Effector memory CD4-positive, alpha-beta T cell (primary cell): ENCODE results near the gene USP2.
"Not testable (repeated sequence)": the region's sequence is repeated elsewhere in the genome, so short reads cannot be mapped to it uniquely, and the experiment has no call there.

Source experiments
- DNase-seq, 3 donors: peaks; one replicate each; pipeline ENCODE4 v3.0.0-alpha.2; 2020
- H3K27ac ChIP-seq: 2 replicates; pipeline ENCODE4 v1.7.0; 2013; ENCODE audit warnings: mild to moderate bottlenecking, low read length, moderate library complexity; ENCODE audit not compliant: insufficient read depth, poor library complexity, severe bottlenecking
- H3K27me3 ChIP-seq: replicated peaks from 2 replicates; pipeline ENCODE4 v1.7.0; 2013; ENCODE audit warnings: mild to moderate bottlenecking, low read length; ENCODE audit not compliant: insufficient read depth, control insufficient read depth, poor library complexity, severe bottlenecking
- H3K36me3 ChIP-seq: 2 replicates; pipeline ENCODE4 v1.7.0; 2013; ENCODE audit warnings: mild to moderate bottlenecking, low read length, moderate library complexity; ENCODE audit not compliant: control insufficient read depth, insufficient read depth
- H3K4me1 ChIP-seq: 2 replicates; pipeline ENCODE4 v1.7.0; 2013; ENCODE audit warnings: low read length, mild to moderate bottlenecking; ENCODE audit not compliant: control insufficient read depth, insufficient read depth, poor library complexity, severe bottlenecking
- H3K4me3 ChIP-seq: 2 replicates; pipeline ENCODE4 v1.7.0; 2013; ENCODE audit warnings: low read length, low read depth, mild to moderate bottlenecking; ENCODE audit not compliant: insufficient read depth, poor library complexity, severe bottlenecking
- H3K9me3 ChIP-seq: 2 replicates; pipeline ENCODE4 v1.7.0; 2013; ENCODE audit warnings: mild to moderate bottlenecking, low read length, moderate library complexity; ENCODE audit not compliant: control insufficient read depth

Gene USP2

DNA sequence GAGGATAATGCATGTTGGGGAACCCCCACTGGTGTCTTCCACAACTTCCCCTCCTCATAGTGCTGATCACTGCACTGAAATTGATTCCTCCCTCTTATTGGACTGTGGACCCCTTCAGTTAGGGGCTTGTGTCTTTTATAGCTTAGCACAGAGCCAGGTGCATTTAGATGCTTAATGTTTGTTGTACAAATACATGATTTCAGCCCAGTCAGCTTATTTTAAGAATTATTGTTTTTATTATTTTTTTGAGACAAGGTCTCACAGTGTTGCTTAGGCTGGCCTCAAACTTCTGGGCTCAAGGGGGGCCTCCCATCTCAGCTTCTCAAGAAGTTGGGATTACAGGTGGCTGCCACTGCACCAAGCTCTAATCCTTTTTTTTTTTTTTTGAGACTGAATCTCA is 33.2 kb upstream of the USP2 start:
- Histone ChIP-seq H3K27me3 (no peaks in the 10 kb centered on the region), H3K4me3 (no peak overlapping the region), H3K9me3 (no peaks in the 10 kb centered on the region), H3K36me3 (no peaks in the 10 kb centered on the region), H3K27ac (no peak overlapping the region), H3K4me1 (no peaks in the 10 kb centered on the region)
- DNase-seq, result no peak

DNA sequence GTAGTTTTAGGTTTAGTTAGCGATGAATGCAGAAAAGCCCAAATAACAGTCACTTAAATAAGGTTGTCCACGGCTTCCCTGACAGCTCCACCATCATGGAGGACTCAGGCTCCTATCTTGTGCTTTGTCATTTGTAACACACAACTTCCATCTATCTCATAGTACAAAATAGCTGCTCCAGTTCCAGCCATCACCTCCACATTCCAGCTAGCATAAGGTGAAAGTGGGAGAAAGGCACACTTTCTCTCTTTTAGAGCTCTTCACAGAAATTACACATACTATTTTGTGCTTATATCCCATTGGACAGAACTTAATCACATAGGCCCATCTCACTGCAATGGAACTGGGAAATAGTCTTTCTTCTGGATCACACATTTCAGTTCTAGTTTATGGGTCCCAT is 32.8 kb upstream of the USP2 start:
- Histone ChIP-seq H3K27ac (no peak overlapping the region), H3K4me1 (no peaks in the 10 kb centered on the region), H3K36me3 (no peaks in the 10 kb centered on the region)

DNA sequence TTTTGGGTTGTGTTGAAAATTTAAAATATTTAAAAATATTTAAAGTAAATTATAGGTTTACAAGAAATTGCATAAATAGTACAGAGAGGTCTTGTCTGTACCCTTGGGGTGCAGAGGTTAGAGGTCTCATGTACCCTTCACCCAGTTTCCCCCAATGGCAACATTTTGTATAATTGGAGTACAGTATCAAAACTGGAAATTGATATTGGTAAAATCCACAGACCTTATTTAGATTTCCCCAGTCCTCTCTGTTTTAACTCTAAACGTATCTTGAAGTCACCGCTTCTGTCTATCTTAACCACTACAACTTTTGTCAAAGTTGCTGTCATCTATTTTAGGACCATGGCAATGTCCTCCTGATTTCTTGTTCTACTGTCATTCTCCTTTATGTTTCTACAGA is 30.6 kb upstream of the USP2 start:
- Histone ChIP-seq H3K4me1 (no peaks in the 10 kb centered on the region), H3K27ac (no peak overlapping the region), H3K9me3 (no peaks in the 10 kb centered on the region), H3K4me3 (no peak overlapping the region), H3K36me3 (no peaks in the 10 kb centered on the region), H3K27me3 (no peaks in the 10 kb centered on the region)
- DNase-seq, result no peak

More for the DNA sequence above, 32.8 kb upstream of the USP2 start:
- H3K27me3 ChIP-seq, result no peaks in the 10 kb centered on the region
- H3K9me3 ChIP-seq, result no peaks in the 10 kb centered on the region
- no peak overlapping the region for H3K4me3 ChIP-seq
- no peak for DNase-seq

DNA sequence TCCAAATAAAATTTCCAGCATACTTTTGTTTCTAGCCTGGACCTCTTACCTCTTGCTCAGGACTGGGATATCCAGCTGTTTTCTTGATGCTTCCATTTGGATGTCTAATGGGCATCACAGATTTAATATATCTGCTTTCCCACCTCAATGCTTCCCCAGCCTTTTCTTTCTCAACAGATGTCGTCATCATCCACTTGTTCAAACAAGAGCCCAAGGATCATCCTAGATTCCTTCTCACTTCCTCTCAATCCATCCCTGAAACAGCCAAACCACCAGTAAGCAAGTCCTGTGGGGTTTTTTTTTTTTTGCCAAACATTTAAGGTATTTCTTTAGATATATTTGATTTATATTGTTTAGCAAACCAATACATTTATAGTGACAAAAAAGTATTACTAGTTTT is 29.0 kb upstream of the USP2 start:
- H3K9me3 ChIP-seq, result no peaks in the 10 kb centered on the region
- no peaks in the 10 kb centered on the region for H3K27me3 ChIP-seq
- DNase-seq, result no peak
- H3K4me3 ChIP-seq, result no peak overlapping the region
- no peak overlapping the region for H3K27ac ChIP-seq
- H3K36me3 ChIP-seq, result no peaks in the 10 kb centered on the region
- no peaks in the 10 kb centered on the region for H3K4me1 ChIP-seq

DNA sequence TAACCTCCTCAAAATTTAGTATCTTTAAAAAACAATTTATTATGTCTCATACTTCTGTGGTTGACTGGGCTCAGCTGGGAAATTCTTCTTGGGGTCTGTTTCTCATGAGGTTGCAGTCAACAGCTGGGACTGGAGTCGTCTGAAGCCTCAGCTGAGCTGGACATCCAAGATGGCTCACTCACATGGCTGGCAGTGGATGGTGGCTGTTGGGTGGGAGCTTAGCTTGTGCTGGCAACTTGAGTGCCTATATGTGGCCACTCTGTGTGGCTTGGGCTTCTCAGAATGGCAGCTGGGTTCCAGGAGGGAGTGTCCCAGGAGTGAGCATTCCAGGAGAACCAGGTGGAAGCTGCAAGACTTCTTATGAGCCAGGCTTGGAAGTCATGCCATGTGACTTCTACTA is 28.2 kb upstream of the USP2 start:
- Histone ChIP-seq H3K27ac (no peak overlapping the region), H3K27me3 (no peaks in the 10 kb centered on the region)
- no peak for DNase-seq

DNA sequence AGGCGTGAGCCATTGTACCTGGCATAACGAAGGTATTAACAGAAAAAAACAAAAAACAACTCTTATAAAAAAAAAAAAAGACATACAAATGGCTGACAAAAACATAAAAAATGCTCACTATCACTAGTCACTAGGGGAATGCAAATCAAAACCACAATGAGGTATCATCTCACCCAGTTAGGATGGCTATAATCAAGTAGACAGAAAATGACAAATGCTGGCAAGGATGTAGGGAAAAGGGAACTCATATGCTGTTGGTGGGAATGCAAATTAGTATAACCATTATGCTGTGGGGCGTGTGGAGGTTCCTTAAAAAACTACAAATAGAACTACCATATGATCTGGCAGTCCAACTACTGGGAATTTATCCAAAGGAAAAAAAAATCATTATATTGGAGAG is 24.5 kb upstream of the USP2 start:
- Histone ChIP-seq H3K27ac (no peak overlapping the region), H3K9me3 (no peaks in the 10 kb centered on the region), H3K4me3 (no peak overlapping the region), H3K4me1 (no peaks in the 10 kb centered on the region), H3K27me3 (no peaks in the 10 kb centered on the region), H3K36me3 (no peaks in the 10 kb centered on the region)
- DNase-seq, result no peak

More for the DNA sequence above, 28.2 kb upstream of the USP2 start:
- Histone ChIP-seq H3K4me3 (no peak overlapping the region), H3K4me1 (no peaks in the 10 kb centered on the region), H3K36me3 (no peaks in the 10 kb centered on the region), H3K9me3 (no peaks in the 10 kb centered on the region)

DNA sequence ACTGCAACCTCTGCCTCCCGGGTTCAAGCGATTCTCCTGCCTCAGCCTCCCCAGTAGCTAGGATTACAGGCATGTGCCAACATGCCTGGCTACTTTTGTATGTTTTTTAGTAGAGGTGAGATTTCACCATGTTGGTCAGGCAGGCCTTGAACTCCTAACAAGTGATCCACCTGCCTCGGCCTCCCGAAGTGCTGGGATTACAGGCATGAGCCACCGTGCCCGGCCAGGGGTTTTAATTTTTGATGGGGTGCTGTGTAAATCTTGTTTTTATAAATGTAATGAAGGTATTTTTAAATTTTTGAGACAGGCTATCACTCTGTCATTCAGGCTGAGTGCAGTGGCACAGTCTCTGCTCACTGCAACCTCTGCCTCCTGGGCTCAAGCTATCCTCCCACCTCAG is 24.0 kb upstream of the USP2 start:
- not testable (repeated sequence) for H3K9me3 ChIP-seq, H3K4me3 ChIP-seq, H3K27ac ChIP-seq, H3K36me3 ChIP-seq, H3K4me1 ChIP-seq, DNase-seq, H3K27me3 ChIP-seq

DNA sequence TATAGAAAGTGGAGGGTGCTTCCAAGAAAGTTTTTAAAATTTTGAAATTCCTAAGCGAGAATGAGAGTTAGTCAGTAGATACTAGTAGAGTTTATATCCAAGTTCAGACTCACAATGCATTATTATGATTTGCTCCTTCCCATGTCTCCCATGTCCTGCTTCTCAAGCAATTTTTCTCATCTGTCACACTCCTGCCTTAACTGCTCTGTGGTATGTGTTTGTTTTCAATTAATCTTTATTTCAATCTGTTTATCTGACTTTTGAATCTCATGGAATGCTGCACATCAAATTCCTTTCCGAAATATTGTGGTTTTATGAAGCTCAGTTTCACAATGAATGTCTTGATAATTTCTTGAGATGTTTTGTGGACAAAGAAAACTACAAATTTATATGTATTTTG is 23.4 kb upstream of the USP2 start:
- no peaks in the 10 kb centered on the region for H3K36me3 ChIP-seq
- DNase-seq, result no peak
- no peak overlapping the region for H3K27ac ChIP-seq
- H3K27me3 ChIP-seq, result no peaks in the 10 kb centered on the region
- H3K4me3 ChIP-seq, result no peak overlapping the region
- H3K9me3 ChIP-seq, result no peaks in the 10 kb centered on the region
- H3K4me1 ChIP-seq, result no peaks in the 10 kb centered on the region

DNA sequence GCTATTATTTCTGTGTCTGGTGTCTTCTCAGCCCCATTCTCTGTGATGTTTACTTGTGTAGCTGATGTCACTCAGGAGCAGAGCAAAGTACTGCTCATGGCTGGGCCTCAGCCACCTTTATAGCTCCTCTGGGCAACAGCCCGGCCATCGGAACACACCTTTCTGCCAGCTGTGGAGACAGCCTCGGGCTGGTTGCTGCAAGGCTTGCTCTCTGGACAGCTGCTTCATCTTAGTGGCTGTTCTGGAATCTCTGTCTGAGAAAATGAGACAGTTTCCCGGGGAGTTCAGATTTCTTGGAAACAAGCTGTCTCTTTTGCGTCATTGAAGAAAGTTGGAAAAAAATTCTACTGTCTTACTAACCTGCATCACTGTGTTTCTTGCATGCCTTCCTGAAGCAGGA is 21.5 kb upstream of the USP2 start:
- Histone ChIP-seq H3K4me3 (no peak overlapping the region), H3K27me3 (no peaks in the 10 kb centered on the region), H3K36me3 (no peaks in the 10 kb centered on the region), H3K9me3 (no peaks in the 10 kb centered on the region), H3K27ac (no peak overlapping the region), H3K4me1 (no peaks in the 10 kb centered on the region)
- no peak for DNase-seq

DNA sequence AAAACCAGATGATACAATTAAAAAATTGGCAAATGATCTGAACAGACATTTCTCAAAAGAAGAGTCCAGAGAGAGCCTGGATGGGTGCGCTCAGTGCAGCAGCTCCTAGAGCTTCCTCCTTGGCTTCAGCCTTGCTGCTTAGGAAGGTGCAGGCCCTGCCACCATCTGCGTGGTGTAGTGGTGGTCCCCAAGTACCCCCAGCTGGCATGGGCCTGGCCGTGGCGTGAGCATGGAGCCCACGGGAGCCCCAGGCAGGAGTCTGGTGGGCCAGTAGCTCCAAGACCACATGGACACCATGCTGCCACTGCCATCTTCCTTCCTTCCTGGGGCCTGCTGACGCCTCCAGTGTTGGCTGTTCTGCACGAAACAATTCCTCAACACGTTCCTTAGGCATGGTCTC is 21.0 kb upstream of the USP2 start:
- H3K27me3 ChIP-seq, result no peaks in the 10 kb centered on the region
- DNase-seq, result no peak
- no peaks in the 10 kb centered on the region for H3K36me3 ChIP-seq
- H3K4me1 ChIP-seq, result no peaks in the 10 kb centered on the region
- H3K27ac ChIP-seq, result no peak overlapping the region
- H3K4me3 ChIP-seq, result no peak overlapping the region
- no peaks in the 10 kb centered on the region for H3K9me3 ChIP-seq

DNA sequence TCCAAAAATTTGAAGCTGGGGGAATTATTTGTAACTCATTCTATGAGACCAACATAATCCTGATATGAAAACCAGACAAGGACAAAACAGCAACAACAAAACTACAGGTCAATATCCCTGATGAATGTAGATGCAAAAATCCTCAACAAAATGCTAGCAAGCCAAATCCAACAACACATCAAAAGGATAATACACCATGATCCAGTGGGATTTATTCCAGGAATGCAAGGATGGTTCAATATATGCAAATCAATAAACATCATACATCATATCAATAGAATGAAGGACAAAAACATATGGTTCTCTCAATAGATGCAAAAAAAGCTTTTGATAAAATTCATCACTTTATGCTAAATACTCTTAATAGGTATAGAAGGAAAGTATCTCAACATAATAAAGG is 19.4 kb upstream of the USP2 start:
- H3K27ac ChIP-seq, result no peak overlapping the region
- no peaks in the 10 kb centered on the region for H3K9me3 ChIP-seq
- H3K4me1 ChIP-seq, result no peaks in the 10 kb centered on the region
- no peak for DNase-seq
- no peaks in the 10 kb centered on the region for H3K36me3 ChIP-seq
- H3K27me3 ChIP-seq, result no peaks in the 10 kb centered on the region
- H3K4me3 ChIP-seq, result no peak overlapping the region
